H1 (cell line): ENCODE data around the gene C2orf72.

Source experiments
- CTCF ChIP-seq, 3 experiments: IDR thresholded peaks; 1 replicate in 2 of 3; 2 replicates in 1 of 3; pipeline versions ENCODE4 v1.5.1 to v1.6.1; 2011; ENCODE audit warnings: low read length in 3 of 3, mild to moderate bottlenecking in 3 of 3, inconsistent platforms in 2 of 3, low read depth in 1 of 3, moderate library complexity in 1 of 3; ENCODE audit not compliant: insufficient read depth in 1 of 3; ENCODE audit errors: control extremely low read depth in 1 of 3
- EZH2 ChIP-seq: fragments of 200-600 bp; sonication (generic); IDR thresholded peaks from 2 replicates; pipeline ENCODE4 v1.7.1; 2012; ENCODE audit warnings: low read depth, mild to moderate bottlenecking, moderate library complexity, low read length, inconsistent platforms; ENCODE audit not compliant: severe bottlenecking
- GABPA ChIP-seq: IDR thresholded peaks from 2 replicates; pipeline ENCODE4 v1.6.1; 2011; ENCODE audit warnings: mild to moderate bottlenecking, low read length, moderate library complexity, borderline replicate concordance; ENCODE audit not compliant: insufficient read depth
- MAX ChIP-seq: IDR thresholded peaks from 2 replicates; pipeline ENCODE4 v1.6.1; 2012; ENCODE audit warnings: inconsistent platforms
- POLR2AphosphoS5 ChIP-seq: IDR thresholded peaks from 2 replicates; pipeline ENCODE4 v1.6.1; 2011; ENCODE audit warnings: low read depth, low read length
- SP1 ChIP-seq: IDR thresholded peaks from 2 replicates; pipeline ENCODE4 v1.6.1; 2011; ENCODE audit warnings: low read depth, low read length
- TEAD4 ChIP-seq: IDR thresholded peaks from 2 replicates; pipeline ENCODE4 v1.6.1; 2012; ENCODE audit warnings: low read depth, low read length, inconsistent platforms, mixed read lengths

GRCh38 chr2:231050018-231050901, 12.9 kb downstream of the C2orf72 start:
- TF ChIP-seq CTCF (IDR thresholded peaks at IDR 0.05; ENCODE audit: control extremely low read depth in 1 of 3, insufficient read depth in 1 of 3, low read depth in 1 of 3, low read length in 3 of 3) (no peak), EZH2 (no peak), POLR2AphosphoS5 (no peak), SP1 (no peak), GABPA (no peak), TEAD4 (no peak), MAX (no peak)
